ENCODE results near the gene NDE1. TPM values are rescaled to one million over a fixed set of nuclear protein-coding genes. Genes with fewer than 3 reads are reported as not detected.

Gene NDE1
- total RNA-seq, 2 donors from 2014 or later: 38.5 to 50.3 TPM

GRCh38 chr16:15736529-15736928, 86.5 kb downstream of the NDE1 start:
- no peak for DNase-seq
- H3K4me3 ChIP-seq: no peak overlapping the region
- intact Hi-C loops (cut with DNase I): no loop called here
- H3K4me1 ChIP-seq: no peaks in the 10 kb centered on the region
- no peak overlapping the region for H3K27ac ChIP-seq
- H3K9me3 ChIP-seq: no peaks in the 10 kb centered on the region
- H3K36me3 ChIP-seq: no peaks in the 10 kb centered on the region
- no peak overlapping the region for H3K9ac ChIP-seq (ENCODE audit: low read depth in 2 of 2, low read length in 2 of 2)
- TF ChIP-seq CTCF (IDR thresholded peaks at IDR 0.05): no peak
- no peaks in the 10 kb centered on the region for H3K27me3 ChIP-seq

- intact Hi-C loops (cut with DNase I): no loop called here
- no peaks in the 10 kb centered on the region for H3K4me1 ChIP-seq
- H3K27me3 ChIP-seq: no peaks in the 10 kb centered on the region
- no peak overlapping the region for H3K27ac ChIP-seq
- no peak for TF ChIP-seq CTCF (IDR thresholded peaks at IDR 0.05)
- no peak overlapping the region for H3K9ac ChIP-seq (ENCODE audit: low read depth in 2 of 2, low read length in 2 of 2)
- H3K9me3 ChIP-seq: no peaks in the 10 kb centered on the region
- no peak for DNase-seq
- H3K4me3 ChIP-seq: no peak overlapping the region
- no peaks in the 10 kb centered on the region for H3K36me3 ChIP-seq
Measured at GRCh38 chr16:15737140-15737644, 87.1 kb downstream of the NDE1 start.

GRCh38 chr16:15739464-15739863, 89.4 kb downstream of the NDE1 start:
- Histone ChIP-seq H3K36me3 (no peaks in the 10 kb centered on the region), H3K4me3 (no peak overlapping the region), H3K27me3 (no peaks in the 10 kb centered on the region), H3K9ac (ENCODE audit: low read depth in 2 of 2, low read length in 2 of 2) (no peak overlapping the region), H3K9me3 (no peaks in the 10 kb centered on the region), H3K27ac (no peak overlapping the region), H3K4me1 (no peaks in the 10 kb centered on the region)
- DNase-seq: no peak
- intact Hi-C loops (cut with DNase I): no loop called here
- no peak for TF ChIP-seq CTCF (IDR thresholded peaks at IDR 0.05)

- no peak overlapping the region for H3K27ac ChIP-seq
- no peaks in the 10 kb centered on the region for H3K4me1 ChIP-seq
- H3K36me3 ChIP-seq: no peaks in the 10 kb centered on the region
- H3K27me3 ChIP-seq: no peaks in the 10 kb centered on the region
- intact Hi-C loops (cut with DNase I): no loop called here
- TF ChIP-seq CTCF (IDR thresholded peaks at IDR 0.05): no peak
- no peak for DNase-seq
- H3K9me3 ChIP-seq: no peaks in the 10 kb centered on the region
- no peak overlapping the region for H3K9ac ChIP-seq (ENCODE audit: low read depth in 2 of 2, low read length in 2 of 2)
- H3K4me3 ChIP-seq: no peak overlapping the region
Measured at GRCh38 chr16:15739950-15740349, 89.9 kb downstream of the NDE1 start.

- Histone ChIP-seq H3K27me3 (no peaks in the 10 kb centered on the region), H3K9ac (ENCODE audit: low read depth in 2 of 2, low read length in 2 of 2) (no peak overlapping the region), H3K27ac (no peak overlapping the region), H3K36me3 (no peaks in the 10 kb centered on the region), H3K4me3 (no peak overlapping the region), H3K4me1 (no peaks in the 10 kb centered on the region), H3K9me3 (no peaks in the 10 kb centered on the region)
- TF ChIP-seq CTCF (IDR thresholded peaks at IDR 0.05): no peak
- no peak for DNase-seq
- intact Hi-C loops (cut with DNase I): no loop called here
Measured at GRCh38 chr16:15741207-15741871, 91.3 kb downstream of the NDE1 start.
